Measurements from ENCODE around the gene TRUB1.

The TRUB1 gene

GRCh38 chr10:114975091-114975490 is 37.1 kb downstream of the TRUB1 start:
- no peak for DNase-seq (ENCODE audit: low read depth)

- no peak for DNase-seq (ENCODE audit: low read depth)
Measured at GRCh38 chr10:114982989-114983388, 45.0 kb downstream of the TRUB1 start.

- no peak for DNase-seq (ENCODE audit: low read depth)
Measured at GRCh38 chr10:114987995-114988394, 50.0 kb downstream of the TRUB1 start.

GRCh38 chr10:114990586-114990985 is 52.6 kb downstream of the TRUB1 start:
- DNase-seq (ENCODE audit: low read depth) = no peak

- no peak for DNase-seq (ENCODE audit: low read depth)
Measured at GRCh38 chr10:114990991-114991390, 53.0 kb downstream of the TRUB1 start.

GRCh38 chr10:114992189-114992775 is 54.3 kb downstream of the TRUB1 start:
- DNase-seq (ENCODE audit: low read depth) = no peak

GRCh38 chr10:114995468-114996247 is 57.7 kb downstream of the TRUB1 start:
- DNase-seq (ENCODE audit: low read depth) = no peak

- no peak for DNase-seq (ENCODE audit: low read depth)
Measured at GRCh38 chr10:114996542-114996941, 58.5 kb downstream of the TRUB1 start.

GRCh38 chr10:114998993-114999392 is 61.0 kb downstream of the TRUB1 start:
- DNase-seq (ENCODE audit: low read depth) = no peak

GRCh38 chr10:115001506-115002381 is 63.7 kb downstream of the TRUB1 start:
- DNase-seq (ENCODE audit: low read depth) = no peak

GRCh38 chr10:115003396-115003795 is 65.4 kb downstream of the TRUB1 start:
- DNase-seq (ENCODE audit: low read depth) = no peak

GRCh38 chr10:115004236-115004862 is 66.4 kb downstream of the TRUB1 start:
- DNase-seq (ENCODE audit: low read depth) = no peak

GRCh38 chr10:115005771-115006170 is 67.8 kb downstream of the TRUB1 start:
- DNase-seq (ENCODE audit: low read depth) = no peak

GRCh38 chr10:115018185-115018931 is 80.4 kb downstream of the TRUB1 start:
- DNase-seq (ENCODE audit: low read depth) = no peak

GRCh38 chr10:115020449-115020848 is 82.5 kb downstream of the TRUB1 start:
- DNase-seq (ENCODE audit: low read depth) = no peak

GRCh38 chr10:115022733-115023132 is 84.7 kb downstream of the TRUB1 start:
- no peak for DNase-seq (ENCODE audit: low read depth)

GRCh38 chr10:115023715-115024114 is 85.7 kb downstream of the TRUB1 start:
- DNase-seq (ENCODE audit: low read depth) = no peak

GRCh38 chr10:115024371-115024770 is 86.4 kb downstream of the TRUB1 start:
- no peak for DNase-seq (ENCODE audit: low read depth)

- DNase-seq (ENCODE audit: low read depth) = no peak
Measured at GRCh38 chr10:115026056-115026745, 88.2 kb downstream of the TRUB1 start.

GRCh38 chr10:115026746-115027140 is 88.7 kb downstream of the TRUB1 start:
- DNase-seq (ENCODE audit: low read depth) = no peak

Measured in activated T-cell treated with anti-CD3 and anti-CD28 coated beads for 48 hours (primary cell).